Muscle layer of duodenum (tissue), 2 donors: ENCODE results near the gene KRT75.
"Not testable (repeated sequence)": the region's sequence is repeated elsewhere in the genome, so short reads cannot be mapped to it uniquely, and the experiment has no call there.

Experiments used
- H3K27ac ChIP-seq: one replicate; pipeline ENCODE4 v1.7.0; 2013; ENCODE audit warnings: mild to moderate bottlenecking, low read length
- H3K27me3 ChIP-seq: one replicate; pipeline ENCODE4 v1.7.0; 2013; ENCODE audit warnings: low read depth, mild to moderate bottlenecking, control low read depth, low read length
- H3K36me3 ChIP-seq, 2 donors: one replicate each; pipeline ENCODE4 v1.7.0; 2013; ENCODE audit warnings: low read length in 2 of 2, control low read depth in 1 of 2, mild to moderate bottlenecking in 1 of 2; ENCODE audit not compliant: insufficient read depth in 2 of 2, control insufficient read depth in 1 of 2
- H3K4me1 ChIP-seq, 2 donors: one replicate each; pipeline ENCODE4 v1.7.0; 2013; ENCODE audit warnings: low read length in 2 of 2, mild to moderate bottlenecking in 2 of 2, control low read depth in 1 of 2, moderate library complexity in 1 of 2; ENCODE audit not compliant: insufficient read depth in 2 of 2, control insufficient read depth in 1 of 2
- H3K4me3 ChIP-seq, 2 donors: one replicate each; pipeline ENCODE4 v1.7.0; 2013; ENCODE audit warnings: low read length in 2 of 2, low read depth in 1 of 2, mild to moderate bottlenecking in 1 of 2
- H3K9me3 ChIP-seq, 2 donors: one replicate each; pipeline ENCODE4 v1.7.0; 2013; ENCODE audit warnings: low read length in 2 of 2, control low read depth in 1 of 2, mild to moderate bottlenecking in 1 of 2; ENCODE audit not compliant: control insufficient read depth in 1 of 2
- donor health status: healthy.

Gene KRT75

GRCh38 chr12:52452101-52452500 lies 17.9 kb upstream of the KRT75 start, which contains the start of gene KRT6B:
Gene KRT6B, minus strand, starts transcription at chr12:52452146. Its CDS starts 68 bp downstream, at chr12:52452078.
- Histone ChIP-seq H3K9me3 (no peaks in the 10 kb centered on the region), H3K27me3 (no peaks in the 10 kb centered on the region), H3K27ac (no peak within 1 kb of the TSS), H3K4me1 (no peaks in the 10 kb centered on the region), H3K36me3 (no peaks in the 10 kb centered on the region), H3K4me3 (no peak within 1 kb of the TSS)

- H3K27me3 ChIP-seq, result no peaks in the 10 kb centered on the region
- no peaks in the 10 kb centered on the region for H3K36me3 ChIP-seq
- no peaks in the 10 kb centered on the region for H3K9me3 ChIP-seq
- no peaks in the 10 kb centered on the region for H3K4me1 ChIP-seq
- no peak overlapping the region for H3K4me3 ChIP-seq
- H3K27ac ChIP-seq, result no peak overlapping the region
Observed at GRCh38 chr12:52448228-52448627, 14.1 kb upstream of the KRT75 start.

- not testable (repeated sequence) for H3K27ac ChIP-seq, H3K4me3 ChIP-seq, H3K36me3 ChIP-seq, H3K9me3 ChIP-seq, H3K27me3 ChIP-seq, H3K4me1 ChIP-seq
Observed at GRCh38 chr12:52447196-52447595, 13.0 kb upstream of the KRT75 start.

GRCh38 chr12:52446367-52447045 lies 12.3 kb upstream of the KRT75 start:
- Histone ChIP-seq H3K4me3 (no peak overlapping the region), H3K27ac (no peak overlapping the region), H3K4me1 (no peaks in the 10 kb centered on the region), H3K36me3 (no peaks in the 10 kb centered on the region), H3K9me3 (no peaks in the 10 kb centered on the region), H3K27me3 (no peaks in the 10 kb centered on the region)

- Histone ChIP-seq H3K4me3 (no peak overlapping the region), H3K4me1 (no peaks in the 10 kb centered on the region), H3K27me3 (no peaks in the 10 kb centered on the region), H3K36me3 (no peaks in the 10 kb centered on the region), H3K9me3 (no peaks in the 10 kb centered on the region), H3K27ac (no peak overlapping the region)
Observed at GRCh38 chr12:52445876-52446275, 11.7 kb upstream of the KRT75 start.

- H3K27me3 ChIP-seq, result no peaks in the 10 kb centered on the region
- H3K27ac ChIP-seq, result no peak overlapping the region
- H3K9me3 ChIP-seq, result no peaks in the 10 kb centered on the region
Observed at GRCh38 chr12:52444647-52445595, 10.8 kb upstream of the KRT75 start.

GRCh38 chr12:52443966-52444365 lies 9.8 kb upstream of the KRT75 start:
- H3K27me3 ChIP-seq, result no peaks in the 10 kb centered on the region
- no peak overlapping the region for H3K4me3 ChIP-seq
- H3K9me3 ChIP-seq, result no peaks in the 10 kb centered on the region
- H3K27ac ChIP-seq, result no peak overlapping the region
- no peaks in the 10 kb centered on the region for H3K36me3 ChIP-seq
- H3K4me1 ChIP-seq, result no peaks in the 10 kb centered on the region

More at GRCh38 chr12:52444647-52445595, 10.8 kb upstream of the KRT75 start:
- Histone ChIP-seq H3K4me1 (no peaks in the 10 kb centered on the region), H3K36me3 (no peaks in the 10 kb centered on the region), H3K4me3 (no peak overlapping the region)

GRCh38 chr12:52442600-52443061 lies 8.5 kb upstream of the KRT75 start:
- H3K27ac ChIP-seq, result no peak overlapping the region
- no peak overlapping the region for H3K4me3 ChIP-seq
- H3K36me3 ChIP-seq, result no peaks in the 10 kb centered on the region
- no peaks in the 10 kb centered on the region for H3K27me3 ChIP-seq
- H3K9me3 ChIP-seq, result no peaks in the 10 kb centered on the region
- no peaks in the 10 kb centered on the region for H3K4me1 ChIP-seq

- peaks cover 0 to 5% of the 10 kb centered on the region in 2 donors for H3K4me1 ChIP-seq
- H3K27me3 ChIP-seq, result no peaks in the 10 kb centered on the region
- no peaks in the 10 kb centered on the region for H3K9me3 ChIP-seq
- H3K27ac ChIP-seq, result peak overlapping the region; percentile 10
- H3K36me3 ChIP-seq, result no peaks in the 10 kb centered on the region
- H3K4me3 ChIP-seq, result no peak overlapping the region
Observed at GRCh38 chr12:52441320-52441911, 7.2 kb upstream of the KRT75 start.

GRCh38 chr12:52440821-52441319 lies 6.7 kb upstream of the KRT75 start:
- H3K36me3 ChIP-seq, result no peaks in the 10 kb centered on the region
- no peak overlapping the region for H3K4me3 ChIP-seq
- no peaks in the 10 kb centered on the region for H3K9me3 ChIP-seq
- peaks cover 0 to 11% of the 10 kb centered on the region in 2 donors for H3K4me1 ChIP-seq
- no peaks in the 10 kb centered on the region for H3K27me3 ChIP-seq
- no peak overlapping the region for H3K27ac ChIP-seq

- Histone ChIP-seq H3K27ac (no peak overlapping the region), H3K27me3 (no peaks in the 10 kb centered on the region), H3K4me1 (peaks cover 0 to 11% of the 10 kb centered on the region in 2 donors), H3K36me3 (no peaks in the 10 kb centered on the region), H3K4me3 (no peak overlapping the region), H3K9me3 (no peaks in the 10 kb centered on the region)
Observed at GRCh38 chr12:52439845-52440244, 5.7 kb upstream of the KRT75 start.
